HCT116 (cell line): ENCODE results near the gene PCDHA10. TPM values are rescaled to one million over a fixed set of nuclear protein-coding genes. Genes with fewer than 3 reads are reported as not detected.
"Not testable (repeated sequence)": the region's sequence is repeated elsewhere in the genome, so short reads cannot be mapped to it uniquely, and the experiment has no call there.

Experiments
- ATAC-seq: fragments of 200-7000 bp; cut with Tn5 transposase; 2 replicates; pipeline ENCODE4 v1.9.1; 2020; ENCODE audit warnings: mild to moderate bottlenecking, moderate library complexity
- BruUV-seq: library from RNA; stranded (reverse); fragments of 400-500 nt; replicated peaks from 2 replicates; lab custom pipeline; 2021; lab: Mats Ljungman, UMichigan
- CTCF ChIA-PET: fragments of 300-600 bp; sonication (Branson Sonifier 250); formaldehyde crosslinking; loops from one replicate; lab custom pipeline; 2021; ENCODE audit warnings: antibody characterized with exemption; lab: Charles Lee
- POLR2A ChIA-PET: fragments of 300-600, 350-600 bp; sonication (Branson Sonifier 250); formaldehyde crosslinking; loops from one replicate; lab custom pipeline; 2021; ENCODE audit warnings: antibody characterized with exemption; lab: Charles Lee
- RAD21 ChIA-PET, 2 experiments: fragments of 300-600 bp; sonication (Branson Sonifier 250); formaldehyde crosslinking; loops; one replicate each; lab custom pipeline; 2023; ENCODE audit warnings: low total read pairs in 2 of 2; ENCODE audit not compliant: uncharacterized antibody in 2 of 2, unreplicated experiment in 2 of 2, low non-redundant PET in 1 of 2; lab: Charles Lee
- DNase-seq: peaks from one replicate; pipeline ENCODE4 v3.0.0-alpha.2; 2010; ENCODE audit warnings: low read depth, low spot score
- H2AFZ ChIP-seq: fragments of 200-600 bp; shearing (Covaris generic), sonication (generic); 2 replicates; pipeline ENCODE4 v1.6.1; 2017; ENCODE audit warnings: low read depth, mixed run types, mixed read lengths, antibody characterized with exemption, low read length; ENCODE audit not compliant: poor library complexity, severe bottlenecking
- H3K27ac ChIP-seq: 2 replicates; pipeline ENCODE4 v1.5.1; 2012; ENCODE audit warnings: low read depth, low read length
- H3K27me3 ChIP-seq: fragments of 200-600 bp; sonication (generic); 2 replicates; pipeline ENCODE4 v1.6.1; 2016; ENCODE audit warnings: mixed run types, low read length, mixed read lengths; ENCODE audit not compliant: insufficient read depth
- H3K36me3 ChIP-seq, 2 experiments: fragments of 200-500 bp in 1 of 2; fragments of 200-600 bp in 1 of 2; sonication (Bioruptor generic) in 1 of 2; sonication (generic) in 1 of 2; 2 replicates each; pipeline versions ENCODE4 v1.5.1 to v1.6.1; 2014 to 2016; ENCODE audit warnings: low read length in 2 of 2, inconsistent platforms in 1 of 2, mixed read lengths in 1 of 2, mixed run types in 1 of 2; ENCODE audit not compliant: insufficient read depth in 2 of 2, control insufficient read depth in 1 of 2
- H3K4me1 ChIP-seq, 2 experiments: fragments of 200-600 bp in 1 of 2; sonication (generic) in 1 of 2; 2 replicates each; pipeline versions ENCODE4 v1.5.1 to v1.6.1; 2012 to 2017; ENCODE audit warnings: low read length in 2 of 2, inconsistent platforms in 1 of 2, mild to moderate bottlenecking in 1 of 2, mixed read lengths in 1 of 2, mixed run types in 1 of 2, moderate library complexity in 1 of 2; ENCODE audit not compliant: insufficient read depth in 2 of 2, control insufficient read depth in 1 of 2
- H3K4me2 ChIP-seq: fragments of 200-600 bp; sonication (generic); 2 replicates; pipeline ENCODE4 v1.6.1; 2017; ENCODE audit warnings: mixed run types, low read length, mixed read lengths
- H3K4me3 ChIP-seq, 2 experiments: fragments of 200-600 bp in 1 of 2; sonication (generic) in 1 of 2; replicated peaks in 1 of 2; 2 replicates each; pipeline ENCODE4 v1.5.1; 2011 to 2016; ENCODE audit warnings: low read length in 2 of 2, control low read depth in 1 of 2, low read depth in 1 of 2, mild to moderate bottlenecking in 1 of 2, mixed read lengths in 1 of 2, mixed run types in 1 of 2
- H3K79me2 ChIP-seq: fragments of 200-600 bp; sonication (generic); 2 replicates; pipeline ENCODE4 v1.6.1; 2017; ENCODE audit warnings: mild to moderate bottlenecking, mixed run types, low read length, moderate library complexity, mixed read lengths; ENCODE audit not compliant: insufficient read depth
- H3K9ac ChIP-seq: fragments of 200-600 bp; sonication (generic); 2 replicates; pipeline ENCODE4 v1.6.1; 2016; ENCODE audit warnings: low read length, mixed read lengths
- H3K9me2 ChIP-seq: fragments of 200-600 bp; sonication (generic), shearing (Covaris generic); 2 replicates; pipeline ENCODE4 v1.6.1; 2017; ENCODE audit warnings: mixed run types, mild to moderate bottlenecking, moderate library complexity; ENCODE audit not compliant: insufficient read depth
- H3K9me3 ChIP-seq, 2 experiments: fragments of 200-500 bp in 1 of 2; fragments of 200-600 bp in 1 of 2; sonication (Bioruptor generic) in 1 of 2; sonication (generic) in 1 of 2; 2 replicates each; pipeline ENCODE4 v1.6.1; 2014 to 2017; ENCODE audit warnings: low read length in 2 of 2, mixed read lengths in 2 of 2, inconsistent platforms in 1 of 2, low read depth in 1 of 2, mild to moderate bottlenecking in 1 of 2, mixed run types in 1 of 2, moderate library complexity in 1 of 2; ENCODE audit not compliant: control insufficient read depth in 1 of 2, insufficient read depth in 1 of 2
- H4K20me1 ChIP-seq: fragments of 200-600 bp; sonication (generic), shearing (Covaris generic); 2 replicates; pipeline ENCODE4 v1.6.1; 2017; ENCODE audit warnings: mixed run types, mild to moderate bottlenecking, moderate library complexity; ENCODE audit not compliant: insufficient read depth
- CBX3 ChIP-seq: IDR thresholded peaks from 2 replicates; pipeline ENCODE4 v1.6.1; 2012; ENCODE audit warnings: low read depth
- CEBPB ChIP-seq: IDR thresholded peaks from 2 replicates; pipeline ENCODE4 v1.6.1; 2012; ENCODE audit warnings: low read depth
- EGR1 ChIP-seq: IDR thresholded peaks from 2 replicates; pipeline ENCODE4 v1.6.1; 2012; ENCODE audit warnings: low read depth
- ELF1 ChIP-seq: IDR thresholded peaks from 2 replicates; pipeline ENCODE4 v1.6.1; 2012; ENCODE audit warnings: low read depth, borderline replicate concordance
- EZH2phosphoT487 ChIP-seq: fragments of 200-600 bp; IDR thresholded peaks from 2 replicates; pipeline ENCODE4 v1.6.1; 2018; ENCODE audit warnings: antibody characterized with exemption, borderline replicate concordance
- FOSL1 ChIP-seq: IDR thresholded peaks from 2 replicates; pipeline ENCODE4 v1.6.1; 2012; ENCODE audit warnings: low read depth
- POLR2A ChIP-seq: IDR thresholded peaks from 2 replicates; pipeline ENCODE4 v1.7.0; 2011; ENCODE audit warnings: borderline replicate concordance; ENCODE audit not compliant: insufficient read depth, insufficient read length; ENCODE audit errors: extremely low read depth
- SP1 ChIP-seq: IDR thresholded peaks from 2 replicates; pipeline ENCODE4 v1.6.1; 2012; ENCODE audit warnings: low read depth
- SRF ChIP-seq: IDR thresholded peaks from 2 replicates; pipeline ENCODE4 v1.6.1; 2012; ENCODE audit warnings: low read depth
- TCF7L2 ChIP-seq: IDR thresholded peaks from 2 replicates; pipeline ENCODE4 v1.7.0; 2011; ENCODE audit warnings: borderline replicate concordance, inconsistent platforms; ENCODE audit not compliant: insufficient read depth, insufficient read length; ENCODE audit errors: extremely low read depth
- YY1 ChIP-seq: IDR thresholded peaks from 2 replicates; pipeline ENCODE4 v1.6.1; 2011; ENCODE audit warnings: low read length, low read depth, moderate library complexity, mild to moderate bottlenecking; ENCODE audit not compliant: insufficient replicate concordance; ENCODE audit errors: extremely low read depth
- ZFX ChIP-seq: fragments of 450-650 bp; IDR thresholded peaks from 2 replicates; pipeline ENCODE4 v1.6.1; 2017
- ZNF274 ChIP-seq: fragments of 200-500 bp; sonication (Bioruptor generic); IDR thresholded peaks from 2 replicates; pipeline ENCODE4 v1.6.1; 2014; ENCODE audit warnings: mild to moderate bottlenecking, low read depth, low read length, inconsistent platforms
- intact Hi-C: fragments of 100-400 bp; cut with micrococcal nuclease; formaldehyde crosslinking; loops from 2 replicates; pipeline ENCODE4 v1.10.0; 2022
- total RNA-seq: library from RNA; stranded (reverse); gene quantifications from one replicate; pipeline ENCODE4 v1.2.1, GENCODE V29; 2021; ENCODE audit not compliant: unreplicated experiment
- TF ChIP-seq, protein P1 (sequence below): IDR thresholded peaks from 2 replicates; pipeline ENCODE4 v1.6.1; 2012
- TF ChIP-seq, protein P2 (sequence below): IDR thresholded peaks from 2 replicates; pipeline ENCODE4 v1.6.1; 2011; ENCODE audit warnings: mild to moderate bottlenecking, low read length, moderate library complexity; ENCODE audit not compliant: insufficient replicate concordance; ENCODE audit errors: extremely low read depth
- TF ChIP-seq, protein P3 (sequence below), 3 experiments: fragments of 200-600 bp in 1 of 3; sonication (generic) in 1 of 3; IDR thresholded peaks in 2 of 3; conservative IDR thresholded peaks in 1 of 3; 2 replicates each; pipeline ENCODE4 v1.5.1; 2012 to 2017; ENCODE audit warnings: low read depth in 2 of 3, low read length in 2 of 3, antibody characterized with exemption in 1 of 3, borderline replicate concordance in 1 of 3, control low read depth in 1 of 3, mild to moderate bottlenecking in 1 of 3, mixed read lengths in 1 of 3, mixed run types in 1 of 3, moderate library complexity in 1 of 3; ENCODE audit not compliant: insufficient read depth in 1 of 3
- TF ChIP-seq, protein P4 (sequence below): IDR thresholded peaks from 2 replicates; pipeline ENCODE4 v1.6.1; 2012

Gene PCDHA10
- total RNA-seq, 1 experiment from 2014 or later, result 0.05 TPM

DNA sequence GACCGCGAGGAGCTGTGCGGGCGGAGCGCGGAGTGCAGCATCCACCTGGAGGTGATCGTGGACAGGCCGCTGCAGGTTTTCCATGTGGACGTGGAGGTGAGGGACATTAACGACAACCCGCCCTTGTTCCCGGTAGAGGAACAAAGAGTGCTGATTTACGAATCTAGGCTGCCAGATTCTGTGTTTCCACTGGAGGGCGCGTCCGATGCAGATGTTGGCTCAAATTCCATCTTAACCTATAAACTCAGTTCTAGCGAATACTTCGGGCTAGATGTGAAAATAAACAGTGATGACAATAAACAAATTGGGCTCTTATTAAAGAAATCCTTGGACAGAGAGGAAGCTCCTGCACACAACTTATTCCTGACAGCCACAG, 27.3 kb upstream of the PCDHA10 start:
- Histone ChIP-seq H3K27me3 (no peaks in the 10 kb centered on the region), H3K9ac (no peak overlapping the region), H3K79me2 (no peaks in the 10 kb centered on the region), H3K27ac (no peak overlapping the region), H3K4me1 (no peaks in the 10 kb centered on the region), H3K4me3 (no peak overlapping the region), H4K20me1 (no peaks in the 10 kb centered on the region), H3K9me2 (no peaks in the 10 kb centered on the region; the same call in 1 of the 2 replicates), H3K36me3 (no peaks in the 10 kb centered on the region), H2AFZ (no peak overlapping the region), H3K4me2 (no peak overlapping the region), H3K9me3 (no peaks in the 10 kb centered on the region)
- POLR2A ChIA-PET, result no interaction called here
- ATAC-seq (no peak), DNase-seq (no peak)
- RAD21 ChIA-PET, result no interaction called here
- intact Hi-C loops, result no loop called here
- CTCF ChIA-PET, result no interaction called here
- TF ChIP-seq ZFX (no peak), ELF1 (no peak), SP1 (no peak), TCF7L2 (no peak), SRF (no peak), CEBPB (no peak), YY1 (no peak), EGR1 (no peak), POLR2A (no peak), FOSL1 (no peak), ZNF274 (no peak), CBX3 (no peak), EZH2phosphoT487 (no peak)
- TF ChIP-seq, protein P1, sequence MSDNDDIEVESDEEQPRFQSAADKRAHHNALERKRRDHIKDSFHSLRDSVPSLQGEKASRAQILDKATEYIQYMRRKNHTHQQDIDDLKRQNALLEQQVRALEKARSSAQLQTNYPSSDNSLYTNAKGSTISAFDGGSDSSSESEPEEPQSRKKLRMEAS, result no peak
- TF ChIP-seq, protein P2, sequence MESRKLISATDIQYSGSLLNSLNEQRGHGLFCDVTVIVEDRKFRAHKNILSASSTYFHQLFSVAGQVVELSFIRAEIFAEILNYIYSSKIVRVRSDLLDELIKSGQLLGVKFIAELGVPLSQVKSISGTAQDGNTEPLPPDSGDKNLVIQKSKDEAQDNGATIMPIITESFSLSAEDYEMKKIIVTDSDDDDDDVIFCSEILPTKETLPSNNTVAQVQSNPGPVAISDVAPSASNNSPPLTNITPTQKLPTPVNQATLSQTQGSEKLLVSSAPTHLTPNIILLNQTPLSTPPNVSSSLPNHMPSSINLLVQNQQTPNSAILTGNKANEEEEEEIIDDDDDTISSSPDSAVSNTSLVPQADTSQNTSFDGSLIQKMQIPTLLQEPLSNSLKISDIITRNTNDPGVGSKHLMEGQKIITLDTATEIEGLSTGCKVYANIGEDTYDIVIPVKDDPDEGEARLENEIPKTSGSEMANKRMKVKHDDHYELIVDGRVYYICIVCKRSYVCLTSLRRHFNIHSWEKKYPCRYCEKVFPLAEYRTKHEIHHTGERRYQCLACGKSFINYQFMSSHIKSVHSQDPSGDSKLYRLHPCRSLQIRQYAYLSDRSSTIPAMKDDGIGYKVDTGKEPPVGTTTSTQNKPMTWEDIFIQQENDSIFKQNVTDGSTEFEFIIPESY, result no peak
- TF ChIP-seq, protein P3, sequence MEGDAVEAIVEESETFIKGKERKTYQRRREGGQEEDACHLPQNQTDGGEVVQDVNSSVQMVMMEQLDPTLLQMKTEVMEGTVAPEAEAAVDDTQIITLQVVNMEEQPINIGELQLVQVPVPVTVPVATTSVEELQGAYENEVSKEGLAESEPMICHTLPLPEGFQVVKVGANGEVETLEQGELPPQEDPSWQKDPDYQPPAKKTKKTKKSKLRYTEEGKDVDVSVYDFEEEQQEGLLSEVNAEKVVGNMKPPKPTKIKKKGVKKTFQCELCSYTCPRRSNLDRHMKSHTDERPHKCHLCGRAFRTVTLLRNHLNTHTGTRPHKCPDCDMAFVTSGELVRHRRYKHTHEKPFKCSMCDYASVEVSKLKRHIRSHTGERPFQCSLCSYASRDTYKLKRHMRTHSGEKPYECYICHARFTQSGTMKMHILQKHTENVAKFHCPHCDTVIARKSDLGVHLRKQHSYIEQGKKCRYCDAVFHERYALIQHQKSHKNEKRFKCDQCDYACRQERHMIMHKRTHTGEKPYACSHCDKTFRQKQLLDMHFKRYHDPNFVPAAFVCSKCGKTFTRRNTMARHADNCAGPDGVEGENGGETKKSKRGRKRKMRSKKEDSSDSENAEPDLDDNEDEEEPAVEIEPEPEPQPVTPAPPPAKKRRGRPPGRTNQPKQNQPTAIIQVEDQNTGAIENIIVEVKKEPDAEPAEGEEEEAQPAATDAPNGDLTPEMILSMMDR (IDR thresholded peaks at IDR 0.05 in 2 of 3, conservative IDR thresholded peaks at IDR 0.05 in 1 of 3; ENCODE audit: borderline replicate concordance in 1 of 3, insufficient read depth in 1 of 3, low read depth in 2 of 3, low read length in 2 of 3), result no peak
- TF ChIP-seq, protein P4, sequence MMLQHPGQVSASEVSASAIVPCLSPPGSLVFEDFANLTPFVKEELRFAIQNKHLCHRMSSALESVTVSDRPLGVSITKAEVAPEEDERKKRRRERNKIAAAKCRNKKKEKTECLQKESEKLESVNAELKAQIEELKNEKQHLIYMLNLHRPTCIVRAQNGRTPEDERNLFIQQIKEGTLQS, result no peak
- BruUV-seq, result no TSS peak

DNA sequence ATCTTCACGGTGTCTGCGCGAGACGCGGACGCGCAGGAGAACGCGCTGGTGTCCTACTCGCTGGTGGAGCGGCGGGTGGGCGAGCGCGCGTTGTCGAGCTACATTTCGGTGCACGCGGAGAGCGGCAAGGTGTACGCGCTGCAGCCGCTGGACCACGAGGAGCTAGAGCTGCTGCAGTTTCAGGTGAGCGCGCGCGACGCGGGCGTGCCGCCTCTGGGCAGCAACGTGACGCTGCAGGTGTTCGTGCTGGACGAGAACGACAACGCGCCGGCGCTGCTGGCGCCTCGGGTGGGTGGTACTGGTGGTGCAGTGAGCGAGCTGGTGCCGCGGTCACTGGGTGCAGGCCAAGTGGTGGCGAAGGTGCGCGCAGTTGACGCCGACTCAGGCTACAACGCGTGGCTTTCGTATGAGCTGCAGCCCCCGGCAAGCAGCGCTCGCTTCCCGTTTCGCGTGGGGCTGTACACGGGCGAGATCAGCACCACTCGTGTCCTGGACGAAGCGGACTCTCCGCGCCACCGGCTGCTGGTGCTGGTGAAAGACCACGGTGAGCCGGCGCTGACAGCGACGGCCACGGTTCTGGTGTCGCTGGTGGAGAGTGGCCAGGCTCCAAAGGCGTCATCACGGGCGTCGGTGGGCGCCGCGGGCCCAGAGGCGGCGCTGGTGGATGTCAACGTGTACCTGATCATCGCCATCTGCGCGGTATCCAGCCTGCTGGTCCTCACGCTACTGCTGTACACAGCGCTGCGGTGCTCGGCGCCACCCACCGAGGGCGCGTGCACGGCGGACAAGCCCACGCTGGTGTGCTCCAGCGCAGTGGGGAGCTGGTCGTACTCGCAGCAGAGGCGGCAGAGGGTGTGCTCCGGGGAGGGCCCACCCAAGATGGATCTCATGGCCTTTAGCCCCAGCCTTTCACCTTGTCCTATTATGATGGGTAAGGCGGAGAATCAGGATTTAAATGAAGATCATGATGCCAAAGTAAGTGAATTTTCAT, 25.9 kb upstream of the PCDHA10 start:
- H2AFZ ChIP-seq, H4K20me1 ChIP-seq, ATAC-seq, DNase-seq, H3K4me1 ChIP-seq, H3K36me3 ChIP-seq, H3K9me2 ChIP-seq, intact Hi-C loops, H3K27ac ChIP-seq, H3K4me2 ChIP-seq, CTCF ChIA-PET, H3K79me2 ChIP-seq, RAD21 ChIA-PET, H3K4me3 ChIP-seq, H3K27me3 ChIP-seq, POLR2A ChIA-PET, BruUV-seq, H3K9ac ChIP-seq, H3K9me3 ChIP-seq: not testable (repeated sequence)
